ENCODE measurements around the gene IL18.
"Not testable (repeated sequence)": the region's sequence is repeated elsewhere in the genome, so short reads cannot be mapped to it uniquely, and the experiment has no call there.

Gene IL18

GRCh38 chr11:112121981-112122615 lies 41.8 kb downstream of the IL18 start:
- DNase-seq (ENCODE audit: low read depth in 2 of 2, low spot score in 1 of 2) = no peak

DNA sequence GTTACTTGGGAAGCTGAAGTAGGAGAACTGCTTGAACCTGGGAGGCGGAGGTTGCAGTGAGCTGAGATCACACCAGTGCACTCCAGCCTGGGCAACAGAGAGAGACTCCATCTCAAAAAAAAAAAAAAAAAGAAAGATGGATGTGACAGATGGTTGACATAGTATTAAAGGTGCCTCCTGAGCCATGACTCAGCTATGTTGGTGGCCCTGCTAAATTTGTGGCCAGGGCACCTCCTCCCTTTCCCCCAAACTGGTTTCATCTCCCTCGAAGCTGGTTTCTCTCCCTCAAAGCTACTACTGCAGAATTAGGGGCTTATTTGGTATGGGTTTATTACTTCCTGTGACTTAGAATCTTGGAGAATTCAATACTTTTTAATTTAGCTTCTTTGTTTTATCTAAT lies 45.7 kb downstream of the IL18 start:
- no peak for DNase-seq (ENCODE audit: low read depth in 2 of 2, low spot score in 1 of 2)

GRCh38 chr11:112115386-112115785 lies 48.5 kb downstream of the IL18 start:
- no peak for DNase-seq (ENCODE audit: low read depth in 2 of 2, low spot score in 1 of 2)

DNA sequence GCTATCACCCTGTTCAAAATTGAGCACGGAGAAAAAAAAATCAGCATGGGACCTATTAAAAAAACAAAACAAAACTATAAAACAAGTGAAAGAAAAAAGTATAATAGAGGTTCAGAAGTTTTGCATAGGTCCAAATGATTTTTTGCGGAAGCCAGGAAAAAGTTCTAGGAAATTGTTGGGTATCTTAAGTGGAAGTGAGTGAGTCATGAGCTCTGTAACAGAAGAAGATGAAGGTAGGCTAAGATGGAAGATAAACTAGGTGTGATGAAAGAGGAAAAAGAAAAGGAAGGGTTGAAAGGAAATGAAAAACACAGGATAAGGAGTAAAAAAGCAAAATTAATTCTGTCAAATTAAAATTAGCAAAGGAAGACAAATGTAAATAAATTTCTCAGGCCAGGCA lies 49.4 kb downstream of the IL18 start:
- DNase-seq (ENCODE audit: low read depth in 2 of 2, low spot score in 1 of 2) = no peak

- no peak for DNase-seq (ENCODE audit: low read depth in 2 of 2, low spot score in 1 of 2)
Observed at GRCh38 chr11:112113539-112114457, 50.1 kb downstream of the IL18 start.

- no peak for DNase-seq (ENCODE audit: low read depth in 2 of 2, low spot score in 1 of 2)
Observed at GRCh38 chr11:112106070-112106469, 57.8 kb downstream of the IL18 start.

- no peak for DNase-seq (ENCODE audit: low read depth in 2 of 2, low spot score in 1 of 2)
Observed at GRCh38 chr11:112103446-112103845, 60.4 kb downstream of the IL18 start.

DNA sequence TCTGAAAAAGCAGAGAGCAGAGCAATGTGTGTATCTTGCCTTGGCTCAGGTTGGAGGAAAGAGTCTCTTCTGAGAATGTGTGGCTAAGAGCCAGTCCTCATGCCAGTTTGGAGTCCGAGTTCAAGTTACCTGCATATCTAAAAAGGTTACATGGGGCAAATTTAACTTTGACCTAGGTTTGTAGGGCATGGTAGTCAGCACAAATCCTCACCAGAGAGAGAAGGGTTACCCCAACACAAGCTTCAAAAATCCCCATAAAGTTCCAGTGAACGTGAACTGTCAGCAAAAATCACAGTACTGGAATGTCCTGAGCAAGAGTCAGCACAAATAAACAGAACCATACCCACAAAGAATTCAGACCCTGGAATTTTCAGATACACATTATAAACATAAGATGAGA lies 63.4 kb downstream of the IL18 start:
- no peak for DNase-seq (ENCODE audit: low read depth in 2 of 2, low spot score in 1 of 2)

GRCh38 chr11:112097734-112098528 lies 66.0 kb downstream of the IL18 start:
- no peak for DNase-seq (ENCODE audit: low read depth in 2 of 2, low spot score in 1 of 2)

- no peak for DNase-seq (ENCODE audit: low read depth in 2 of 2, low spot score in 1 of 2)
Observed at GRCh38 chr11:112096194-112096593, 67.7 kb downstream of the IL18 start.

- DNase-seq (ENCODE audit: low read depth in 2 of 2, low spot score in 1 of 2) = not testable (repeated sequence)
Observed at GRCh38 chr11:112095302-112095701, 68.6 kb downstream of the IL18 start.
